Neuronal stem cell (in vitro differentiated cells): ENCODE results near the gene WDR20.

Source experiments
- DNase-seq: peaks from one replicate; pipeline ENCODE4 v3.0.0-alpha.2; 2013; ENCODE audit warnings: low spot score
- H2AFZ ChIP-seq: one replicate; pipeline ENCODE4 v1.6.1; 2013; ENCODE audit warnings: mild to moderate bottlenecking, low read length, inconsistent platforms
- H2AK5ac ChIP-seq: 2 replicates; pipeline ENCODE4 v1.6.1; 2013; ENCODE audit warnings: low read depth, mild to moderate bottlenecking, inconsistent platforms, low read length, moderate library complexity, mixed read lengths
- H2BK120ac ChIP-seq: 2 replicates; pipeline ENCODE4 v1.6.1; 2013; ENCODE audit warnings: low read depth, mild to moderate bottlenecking, inconsistent platforms, low read length, moderate library complexity, mixed read lengths
- H2BK12ac ChIP-seq: one replicate; pipeline ENCODE4 v1.6.1; 2013; ENCODE audit warnings: low read length, inconsistent platforms
- H2BK15ac ChIP-seq: 2 replicates; pipeline ENCODE4 v1.6.1; 2013; ENCODE audit warnings: mild to moderate bottlenecking, low read length, inconsistent platforms, mixed read lengths
- H2BK5ac ChIP-seq: one replicate; pipeline ENCODE4 v1.6.1; 2013; ENCODE audit warnings: inconsistent platforms, mild to moderate bottlenecking, low read length, moderate library complexity
- H3K14ac ChIP-seq: one replicate; pipeline ENCODE4 v1.6.1; 2013; ENCODE audit warnings: low read length, inconsistent platforms
- H3K18ac ChIP-seq: 2 replicates; pipeline ENCODE4 v1.6.1; 2013; ENCODE audit warnings: low read length, inconsistent platforms
- H3K23ac ChIP-seq: 2 replicates; pipeline ENCODE4 v1.6.1; 2013; ENCODE audit warnings: low read depth, mild to moderate bottlenecking, mixed read lengths, low read length, inconsistent platforms; ENCODE audit not compliant: poor library complexity
- H3K27ac ChIP-seq: replicated peaks from 3 replicates; pipeline ENCODE4 v1.5.1; 2013; ENCODE audit warnings: low read length, inconsistent platforms
- H3K27me3 ChIP-seq, 3 experiments: 2 replicates each; pipeline ENCODE4 v1.6.1; 2013; ENCODE audit warnings: low read length in 3 of 3, mild to moderate bottlenecking in 2 of 3, inconsistent platforms in 1 of 3, low read depth in 1 of 3, mixed read lengths in 1 of 3, moderate library complexity in 1 of 3; ENCODE audit not compliant: control insufficient read depth in 3 of 3, insufficient read depth in 3 of 3
- H3K36me3 ChIP-seq, 2 donors: replicated peaks in 1 of 2; 2 replicates each; pipeline ENCODE4 v1.6.1; 2013; ENCODE audit warnings: low read length in 2 of 2; ENCODE audit not compliant: control insufficient read depth in 2 of 2, insufficient read depth in 2 of 2
- H3K4ac ChIP-seq: 2 replicates; pipeline ENCODE4 v1.6.1; 2013; ENCODE audit warnings: inconsistent platforms, mild to moderate bottlenecking, low read length, moderate library complexity
- H3K4me1 ChIP-seq, 2 donors: 1 replicate in 1 of 2; 2 replicates in 1 of 2; pipeline ENCODE4 v1.6.1; 2013; ENCODE audit warnings: low read length in 2 of 2, low read depth in 1 of 2; ENCODE audit not compliant: control insufficient read depth in 2 of 2, insufficient read depth in 1 of 2
- H3K4me2 ChIP-seq: one replicate; pipeline ENCODE4 v1.6.1; 2013; ENCODE audit warnings: mild to moderate bottlenecking, low read length, inconsistent platforms; ENCODE audit not compliant: insufficient read depth, poor library complexity, severe bottlenecking
- H3K4me3 ChIP-seq, 2 donors: 2 replicates each; pipeline ENCODE4 v1.5.1; 2013; ENCODE audit warnings: low read length in 2 of 2, mild to moderate bottlenecking in 2 of 2, inconsistent platforms in 1 of 2, moderate library complexity in 1 of 2
- H3K79me1 ChIP-seq: one replicate; pipeline ENCODE4 v1.6.1; 2013; ENCODE audit warnings: low read depth, mild to moderate bottlenecking, inconsistent platforms, low read length, moderate library complexity
- H3K9ac ChIP-seq: one replicate; pipeline ENCODE4 v1.6.1; 2013; ENCODE audit warnings: mild to moderate bottlenecking, low read depth, low read length, inconsistent platforms; ENCODE audit not compliant: poor library complexity
- H3K9me3 ChIP-seq, 2 donors: replicated peaks in 1 of 2; 2 replicates each; pipeline versions ENCODE3 to v1.6.1; 2013; ENCODE audit warnings: low read length in 2 of 2, mild to moderate bottlenecking in 2 of 2, inconsistent platforms in 1 of 2, low read depth in 1 of 2, mixed read lengths in 1 of 2, moderate library complexity in 1 of 2; ENCODE audit not compliant: control insufficient read depth in 2 of 2, insufficient read depth in 1 of 2
- H4K8ac ChIP-seq: one replicate; pipeline ENCODE4 v1.6.1; 2013; ENCODE audit warnings: low read depth, mild to moderate bottlenecking, inconsistent platforms, low read length, moderate library complexity
- H4K91ac ChIP-seq: one replicate; pipeline ENCODE4 v1.6.1; 2013; ENCODE audit warnings: low read length, low read depth, mild to moderate bottlenecking, inconsistent platforms; ENCODE audit not compliant: poor library complexity
- WGBS, 2 donors: extraction: QIAGEN DNeasy Blood & Tissue Kit; methylation state at CpG; one replicate each; pipeline ENCODE4 v1.1.7; 2013; ENCODE audit warnings: missing lambda C conversion rate in 2 of 2, mixed read lengths in 1 of 2; ENCODE audit not compliant: insufficient read length in 2 of 2, insufficient replicate concordance in 1 of 2; ENCODE audit errors: extremely low coverage in 2 of 2; 5-methylcytosine and 5-hydroxymethylcytosine counted together

WDR20 gene

DNA sequence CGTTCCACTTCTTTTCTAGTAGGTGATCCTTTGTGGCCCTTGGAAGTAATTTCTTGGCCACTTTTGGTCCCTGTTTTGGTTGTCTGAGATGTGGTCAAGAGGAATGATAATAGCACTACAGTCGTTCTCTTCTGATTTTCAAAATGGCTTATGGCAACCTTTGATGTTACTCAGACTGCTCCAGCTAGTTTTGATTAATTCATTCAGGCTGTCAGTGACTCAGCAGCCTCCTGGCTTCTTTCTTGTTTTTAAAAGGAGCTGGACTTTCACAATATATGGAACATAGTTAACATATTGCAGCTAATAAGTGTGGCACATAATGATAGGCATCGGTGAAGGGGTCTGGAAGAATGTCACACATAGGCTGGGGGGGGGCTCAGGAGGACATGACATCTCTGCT is 47.3 kb downstream of the WDR20 start:
- DNase-seq: no peak
- H2AK5ac ChIP-seq: no peak overlapping the region
- no peak overlapping the region for H3K9ac ChIP-seq
- whole genome bisulfite sequencing, 2 donors: no CpG with 5 or more reads among the region's 3 CpGs
- no peak overlapping the region for H2BK5ac ChIP-seq
- H3K79me1 ChIP-seq: peaks cover 4% of the 10 kb centered on the region
- H4K8ac ChIP-seq: no peak overlapping the region
- no peaks in the 10 kb centered on the region for H3K9me3 ChIP-seq
- H3K14ac ChIP-seq: no peak overlapping the region
- H2BK120ac ChIP-seq: no peak overlapping the region
- H2BK15ac ChIP-seq: no peak overlapping the region
- no peak overlapping the region for H2BK12ac ChIP-seq
- no peak overlapping the region for H3K23ac ChIP-seq
- peaks cover 12 to 30% of the 10 kb centered on the region in 2 donors for H3K4me1 ChIP-seq
- H3K18ac ChIP-seq: no peak overlapping the region
- H2AFZ ChIP-seq: no peak overlapping the region
- H3K36me3 ChIP-seq: peaks cover 0 to 2% of the 10 kb centered on the region in 2 donors
- no peak overlapping the region for H3K4me2 ChIP-seq
- no peak overlapping the region for H3K27ac ChIP-seq
- H4K91ac ChIP-seq: no peak overlapping the region
- no peak overlapping the region for H3K4me3 ChIP-seq
- H3K27me3 ChIP-seq: no peaks in the 10 kb centered on the region
- H3K4ac ChIP-seq: no peak overlapping the region

- no peak overlapping the region for H3K27ac ChIP-seq
- DNase-seq: no peak
Measured at GRCh38 chr14:102187568-102188001, 47.9 kb downstream of the WDR20 start.

GRCh38 chr14:102188187-102188586 is 48.5 kb downstream of the WDR20 start:
- no peak overlapping the region for H3K4me3 ChIP-seq
- peaks cover 6% of the 10 kb centered on the region for H3K79me1 ChIP-seq
- no peak overlapping the region for H2BK15ac ChIP-seq
- H3K9ac ChIP-seq: no peak overlapping the region
- H3K9me3 ChIP-seq: no peaks in the 10 kb centered on the region
- no peak overlapping the region for H2AFZ ChIP-seq
- no peak overlapping the region for H4K8ac ChIP-seq
- peaks cover 0 to 2% of the 10 kb centered on the region in 2 donors for H3K36me3 ChIP-seq
- no peak overlapping the region for H3K27ac ChIP-seq
- H2BK120ac ChIP-seq: no peak overlapping the region
- H3K23ac ChIP-seq: no peak overlapping the region
- H4K91ac ChIP-seq: no peak overlapping the region
- no peak overlapping the region for H2BK5ac ChIP-seq
- WGBS, 2 donors: no CpG with 5 or more reads among the region's 1 CpG
- H3K14ac ChIP-seq: no peak overlapping the region
- H2BK12ac ChIP-seq: no peak overlapping the region
- peaks cover 14 to 32% of the 10 kb centered on the region in 2 donors for H3K4me1 ChIP-seq
- no peaks in the 10 kb centered on the region for H3K27me3 ChIP-seq
- no peak overlapping the region for H3K4me2 ChIP-seq
- H3K18ac ChIP-seq: no peak overlapping the region
- no peak overlapping the region for H3K4ac ChIP-seq
- H2AK5ac ChIP-seq: no peak overlapping the region
- no peak for DNase-seq

More at GRCh38 chr14:102187568-102188001, 47.9 kb downstream of the WDR20 start:
- H4K91ac ChIP-seq: no peak overlapping the region
- no peak overlapping the region for H2BK15ac ChIP-seq
- H3K4me1 ChIP-seq: peaks cover 12 to 31% of the 10 kb centered on the region in 2 donors
- no peak overlapping the region for H3K14ac ChIP-seq
- no peaks in the 10 kb centered on the region for H3K9me3 ChIP-seq
- no peak overlapping the region for H3K9ac ChIP-seq
- H2BK120ac ChIP-seq: no peak overlapping the region
- H4K8ac ChIP-seq: no peak overlapping the region
- WGBS, 2 donors: no CpG with 5 or more reads among the region's 4 CpGs
- no peak overlapping the region for H2BK5ac ChIP-seq
- no peak overlapping the region for H2AK5ac ChIP-seq
- H3K4ac ChIP-seq: no peak overlapping the region
- peaks cover 0 to 2% of the 10 kb centered on the region in 2 donors for H3K36me3 ChIP-seq
- H3K27me3 ChIP-seq: no peaks in the 10 kb centered on the region
- no peak overlapping the region for H3K4me3 ChIP-seq
- H3K23ac ChIP-seq: no peak overlapping the region
- no peak overlapping the region for H3K18ac ChIP-seq
- H3K4me2 ChIP-seq: no peak overlapping the region
- no peak overlapping the region for H2AFZ ChIP-seq
- peaks cover 4% of the 10 kb centered on the region for H3K79me1 ChIP-seq
- no peak overlapping the region for H2BK12ac ChIP-seq

GRCh38 chr14:102189874-102190273 is 50.2 kb downstream of the WDR20 start:
- Histone ChIP-seq H3K23ac (no peak overlapping the region), H3K4me3 (no peak overlapping the region), H2BK120ac (no peak overlapping the region), H3K27me3 (no peaks in the 10 kb centered on the region), H4K8ac (no peak overlapping the region), H2AFZ (no peak overlapping the region), H2AK5ac (no peak overlapping the region), H2BK15ac (no peak overlapping the region), H3K36me3 (peaks cover 2 to 7% of the 10 kb centered on the region in 2 donors), H3K9me3 (no peaks in the 10 kb centered on the region), H4K91ac (peak overlapping the region; percentile 62), H2BK5ac (no peak overlapping the region), H3K4me1 (peaks cover 9 to 21% of the 10 kb centered on the region in 2 donors), H3K79me1 (peaks cover 7% of the 10 kb centered on the region), H3K18ac (peak overlapping the region; percentile 29), H3K27ac (no peak overlapping the region), H3K4ac (peak overlapping the region; percentile 61), H2BK12ac (no peak overlapping the region), H3K14ac (no peak overlapping the region), H3K9ac (peak overlapping the region; percentile 66), H3K4me2 (peak overlapping the region; percentile 14)
- WGBS, 2 donors: no CpG with 5 or more reads among the region's 5 CpGs
- DNase-seq: no peak
